GM10248 (cell line): Measurements from ENCODE around the gene TKT.
A peak's percentile ranks its signal among the peaks of the same experiment; 100 is the strongest.

ENCODE experiments used
- CTCF ChIA-PET: fragments of 300-600 bp; sonication (Branson Sonifier 250); formaldehyde crosslinking; extraction: SDS; loops from one replicate; lab custom pipeline; 2021; ENCODE audit warnings: antibody characterized with exemption; lab: Yijun Ruan, JAX
- POLR2A ChIA-PET: fragments of 350-650 bp; sonication (Branson Sonifier 250); formaldehyde crosslinking; extraction: SDS; loops from one replicate; lab custom pipeline; 2020; ENCODE audit warnings: antibody characterized with exemption; lab: Yijun Ruan, JAX
- DNase-seq: peaks from one replicate; pipeline ENCODE4 v3.0.0; 2012; ENCODE audit errors: extremely low spot score
- TF ChIP-seq, protein P1 (sequence below): IDR thresholded peaks from 2 replicates; pipeline ENCODE4 v1.5.1; 2012; ENCODE audit warnings: mild to moderate bottlenecking, low read depth; ENCODE audit errors: extremely low read depth, missing control alignments, control extremely low read depth

TKT gene

DNA sequence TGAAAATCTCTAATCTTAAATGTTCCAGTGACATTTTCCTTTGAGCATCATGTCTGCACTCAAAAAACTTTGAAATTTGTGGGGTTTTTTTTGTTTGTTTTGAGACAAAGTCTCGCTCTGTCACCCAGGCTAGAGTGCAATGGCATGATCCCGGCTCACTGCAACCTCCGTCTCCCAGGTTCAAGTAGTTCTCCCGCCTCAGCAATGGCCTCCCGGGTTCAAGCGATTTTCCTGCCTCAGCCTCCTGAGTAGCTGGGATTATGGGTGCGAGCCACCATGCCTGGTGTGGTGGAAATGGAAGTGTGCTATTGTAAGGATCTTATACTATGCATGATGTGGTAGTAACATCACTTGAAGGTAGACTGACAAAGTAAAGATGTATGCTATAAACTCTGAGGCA is 42.5 kb downstream of the TKT start:
- DNase-seq: no peak
- ChIA-PET POLR2A (no interaction called here), CTCF (no interaction called here)
- TF ChIP-seq, protein P1, sequence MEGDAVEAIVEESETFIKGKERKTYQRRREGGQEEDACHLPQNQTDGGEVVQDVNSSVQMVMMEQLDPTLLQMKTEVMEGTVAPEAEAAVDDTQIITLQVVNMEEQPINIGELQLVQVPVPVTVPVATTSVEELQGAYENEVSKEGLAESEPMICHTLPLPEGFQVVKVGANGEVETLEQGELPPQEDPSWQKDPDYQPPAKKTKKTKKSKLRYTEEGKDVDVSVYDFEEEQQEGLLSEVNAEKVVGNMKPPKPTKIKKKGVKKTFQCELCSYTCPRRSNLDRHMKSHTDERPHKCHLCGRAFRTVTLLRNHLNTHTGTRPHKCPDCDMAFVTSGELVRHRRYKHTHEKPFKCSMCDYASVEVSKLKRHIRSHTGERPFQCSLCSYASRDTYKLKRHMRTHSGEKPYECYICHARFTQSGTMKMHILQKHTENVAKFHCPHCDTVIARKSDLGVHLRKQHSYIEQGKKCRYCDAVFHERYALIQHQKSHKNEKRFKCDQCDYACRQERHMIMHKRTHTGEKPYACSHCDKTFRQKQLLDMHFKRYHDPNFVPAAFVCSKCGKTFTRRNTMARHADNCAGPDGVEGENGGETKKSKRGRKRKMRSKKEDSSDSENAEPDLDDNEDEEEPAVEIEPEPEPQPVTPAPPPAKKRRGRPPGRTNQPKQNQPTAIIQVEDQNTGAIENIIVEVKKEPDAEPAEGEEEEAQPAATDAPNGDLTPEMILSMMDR: no peak

DNA sequence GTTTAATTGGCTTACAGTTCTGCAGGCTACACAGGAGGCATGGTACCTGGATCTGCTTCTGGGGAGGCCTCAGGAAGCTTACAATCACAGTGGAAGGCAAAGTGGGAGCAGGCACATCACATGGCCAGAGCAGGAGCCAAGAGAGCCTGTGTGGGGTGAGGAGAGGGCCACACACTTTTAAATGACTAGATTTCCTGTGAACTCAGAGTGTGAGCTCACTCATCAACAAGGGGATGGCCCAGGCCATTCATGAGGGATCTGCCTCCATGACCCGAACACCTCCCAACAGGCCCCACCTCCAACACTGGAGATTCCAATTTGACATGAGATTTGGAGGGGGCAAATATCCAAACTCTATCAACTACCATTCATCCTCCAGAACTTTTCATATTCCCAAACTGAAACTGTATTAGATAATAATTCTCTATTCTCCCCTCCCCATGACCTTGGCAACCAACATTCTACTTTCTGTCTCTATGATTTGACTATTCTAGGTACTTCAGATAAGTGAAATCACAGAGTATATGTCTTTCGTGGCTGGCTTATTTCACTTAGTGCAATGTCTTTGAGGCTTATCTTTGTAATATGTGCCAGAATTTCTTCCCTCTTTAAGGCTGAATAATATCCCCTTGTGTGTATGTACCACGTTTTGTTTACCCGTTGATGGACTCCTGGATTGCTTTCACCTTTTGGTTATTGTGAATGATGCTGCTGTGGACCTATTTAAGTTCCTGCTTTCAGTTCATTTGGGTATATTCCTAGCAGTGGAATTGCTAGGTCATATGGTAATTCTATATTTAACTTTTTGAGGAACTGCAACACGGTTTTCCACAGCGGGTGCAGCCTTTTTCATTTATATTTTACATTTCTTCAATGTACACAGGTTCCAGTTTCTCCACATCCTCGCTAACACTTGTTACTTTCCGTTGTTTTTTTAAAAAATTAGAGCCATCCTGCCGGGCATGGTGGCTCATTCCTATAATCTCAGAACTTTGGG is 43.8 kb downstream of the TKT start:
- no peak for DNase-seq
- CTCF ChIA-PET: interaction anchor here (1.0 to 2.2 kb wide), 4 partner anchors 9 to 98 kb away, joined by 3 to 10 read pairs (median 6); no protein-coding TSS in a partner anchor
- POLR2A ChIA-PET: no interaction called here
- TF ChIP-seq, protein P1: no peak

DNA sequence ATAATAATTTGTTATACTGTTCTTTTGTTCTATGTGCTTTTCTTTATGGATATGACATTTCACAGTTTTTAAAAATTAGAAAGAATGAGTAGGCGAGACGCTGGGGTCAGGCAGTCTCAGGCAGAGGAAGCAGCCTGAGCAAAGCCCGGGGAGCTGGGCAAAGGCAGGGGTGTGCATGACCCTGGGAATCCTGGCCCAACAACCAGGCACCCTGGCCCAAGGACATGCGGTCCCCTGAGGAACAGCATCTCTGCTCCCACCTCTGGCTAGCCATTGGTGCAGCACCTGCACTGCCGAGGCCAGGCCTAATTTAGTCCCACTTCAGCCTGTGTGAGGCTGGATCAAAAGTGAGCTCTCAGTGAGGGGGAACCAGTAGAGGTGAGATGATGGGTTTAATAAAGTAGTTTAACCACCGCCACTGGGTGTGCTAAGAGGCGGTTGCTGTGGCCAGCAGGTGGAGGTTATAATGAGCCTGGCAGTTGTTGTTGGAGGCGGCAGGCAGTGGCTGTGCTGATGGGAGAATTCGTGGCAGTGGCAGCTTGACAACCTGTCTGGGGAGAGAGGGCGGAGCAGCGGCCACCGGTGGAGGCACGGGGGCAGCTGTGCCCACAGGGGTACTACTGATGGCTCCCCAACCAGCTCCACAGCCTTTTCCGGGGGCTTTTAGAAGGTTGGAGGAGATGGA is 53.3 kb downstream of the TKT start:
- CTCF ChIA-PET: interaction anchor here (0.8 to 12.8 kb wide), 3 partner anchors 17 to 88 kb away, joined by 3 to 253 read pairs (median 4); no protein-coding TSS in a partner anchor
- TF ChIP-seq, protein P1: no peak
- no peak for DNase-seq
- POLR2A ChIA-PET: no interaction called here

DNA sequence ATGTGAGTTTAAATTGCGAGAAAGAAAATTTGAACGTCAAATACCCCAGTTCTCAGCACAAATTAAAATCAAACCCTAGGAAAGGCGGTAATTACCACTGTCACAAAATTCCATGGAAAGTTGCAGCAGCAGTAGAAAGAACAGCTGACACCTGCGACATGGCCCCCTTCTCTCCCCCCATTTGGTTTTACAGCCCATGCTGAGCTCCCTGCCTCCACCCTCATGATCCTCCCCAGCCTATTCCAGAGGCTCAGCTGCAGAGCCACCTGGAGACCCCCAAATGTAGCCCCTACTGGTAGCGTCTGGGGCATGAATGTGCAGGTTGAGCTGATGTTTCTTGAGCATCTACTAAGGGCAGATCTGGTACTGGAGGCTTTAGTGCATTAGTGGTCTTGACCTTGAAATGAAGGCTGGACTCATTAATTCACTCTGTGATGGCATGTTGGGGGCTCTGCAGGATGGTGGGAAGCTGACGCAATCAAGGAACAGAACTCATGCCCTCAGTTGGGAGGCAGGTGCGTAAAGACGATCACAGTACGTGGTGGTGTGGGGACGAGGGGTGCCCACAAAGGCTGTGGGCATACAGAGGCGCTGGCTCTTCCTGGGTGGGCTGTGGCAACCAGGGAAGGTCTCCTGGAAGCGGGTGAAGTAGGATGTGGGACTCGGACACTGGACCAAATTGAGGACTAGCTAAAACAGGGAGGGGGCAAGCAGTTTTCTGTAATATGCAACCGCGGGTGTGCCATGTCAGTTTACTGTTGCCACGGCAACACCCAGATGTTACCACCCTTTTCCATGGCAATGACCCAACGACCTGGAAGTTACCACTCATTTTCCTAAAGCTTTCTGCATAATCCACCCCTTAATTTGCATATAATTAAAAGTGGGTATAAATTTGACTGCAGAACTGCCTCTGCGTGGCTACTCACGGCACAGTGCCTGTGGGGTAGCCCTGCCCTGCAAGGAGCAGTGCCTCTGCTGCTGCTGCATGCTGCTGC is 55.0 kb downstream of the TKT start:
- ChIA-PET POLR2A (no interaction called here), CTCF (interaction anchor here (1.3 to 12.8 kb wide), 5 partner anchors 11 to 86 kb away, joined by 3 to 253 read pairs (median 4); no protein-coding TSS in a partner anchor)
- no peak for DNase-seq
- TF ChIP-seq, protein P1: no peak

DNA sequence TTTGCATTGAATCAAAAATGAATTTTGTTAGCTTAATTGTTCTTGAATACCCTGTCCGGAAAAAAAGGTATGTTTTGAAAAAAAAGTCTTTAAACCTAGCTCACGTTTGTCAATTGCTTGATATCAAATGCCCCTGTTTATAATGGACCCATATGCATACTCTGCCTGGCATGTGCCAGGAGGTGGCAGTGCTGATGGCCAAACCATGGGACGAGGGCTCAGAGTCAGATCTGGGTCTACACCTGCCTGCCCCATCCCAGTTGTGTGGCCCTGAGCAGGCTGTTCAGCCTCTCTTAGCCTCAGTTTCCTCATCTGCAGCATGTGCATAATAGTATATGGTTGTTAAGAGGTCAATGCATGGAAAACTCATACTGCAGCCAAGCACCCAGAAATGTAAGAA is 56.0 kb downstream of the TKT start:
- POLR2A ChIA-PET: no interaction called here
- TF ChIP-seq, protein P1: peak; percentile 1
- CTCF ChIA-PET: interaction anchor here (0.6 to 12.8 kb wide), 8 partner anchors 12 to 85 kb away, joined by 3 to 253 read pairs (median 4); no protein-coding TSS in a partner anchor

DNA sequence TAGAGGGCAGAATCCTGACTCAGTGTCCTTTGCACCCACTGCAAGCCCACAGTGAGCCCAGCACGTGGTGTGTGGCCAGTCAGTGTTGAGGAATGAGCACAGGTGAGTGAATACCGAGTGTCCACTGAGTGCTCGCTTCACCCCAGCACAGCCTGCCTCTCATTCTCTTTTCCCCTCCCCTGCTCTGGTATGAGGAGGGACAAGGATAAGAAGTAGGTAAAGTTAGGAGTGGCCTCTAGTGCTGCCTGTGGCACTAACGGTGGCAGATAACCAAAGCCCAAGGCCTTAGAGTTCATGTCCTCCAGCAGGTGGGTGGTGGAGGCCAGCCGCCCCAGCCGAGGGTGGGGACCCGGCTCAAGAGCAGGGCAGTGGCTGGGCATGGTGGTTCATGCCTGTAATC is 56.8 kb downstream of the TKT start:
- ChIA-PET CTCF (interaction anchor here (0.6 to 12.8 kb wide), 6 partner anchors 19 to 84 kb away, joined by 3 to 253 read pairs (median 4); no protein-coding TSS in a partner anchor), POLR2A (no interaction called here)
- TF ChIP-seq, protein P1: no peak
- DNase-seq: no peak

More for the DNA sequence above, 56.0 kb downstream of the TKT start:
- DNase-seq: no peak
